Fibroblast of pulmonary artery (primary cell): Measurements from ENCODE around the gene SRRM4.
"Not testable (repeated sequence)": the region's sequence is repeated elsewhere in the genome, so short reads cannot be mapped to it uniquely, and the experiment has no call there.

ENCODE experiments used
- DNase-seq: peaks from one replicate; pipeline ENCODE4 v3.0.0-alpha.2; 2010; ENCODE audit warnings: low read depth
- H3K4me3 ChIP-seq: replicated peaks from 2 replicates; pipeline ENCODE4 v1.5.1; 2011; ENCODE audit warnings: low read depth, mild to moderate bottlenecking, control low read depth, low read length, moderate library complexity
- CTCF ChIP-seq: IDR thresholded peaks from 2 replicates; pipeline ENCODE4 v1.5.1; 2011; ENCODE audit warnings: mild to moderate bottlenecking, control low read depth, low read length, inconsistent platforms; ENCODE audit errors: missing control alignments

SRRM4 gene

DNA sequence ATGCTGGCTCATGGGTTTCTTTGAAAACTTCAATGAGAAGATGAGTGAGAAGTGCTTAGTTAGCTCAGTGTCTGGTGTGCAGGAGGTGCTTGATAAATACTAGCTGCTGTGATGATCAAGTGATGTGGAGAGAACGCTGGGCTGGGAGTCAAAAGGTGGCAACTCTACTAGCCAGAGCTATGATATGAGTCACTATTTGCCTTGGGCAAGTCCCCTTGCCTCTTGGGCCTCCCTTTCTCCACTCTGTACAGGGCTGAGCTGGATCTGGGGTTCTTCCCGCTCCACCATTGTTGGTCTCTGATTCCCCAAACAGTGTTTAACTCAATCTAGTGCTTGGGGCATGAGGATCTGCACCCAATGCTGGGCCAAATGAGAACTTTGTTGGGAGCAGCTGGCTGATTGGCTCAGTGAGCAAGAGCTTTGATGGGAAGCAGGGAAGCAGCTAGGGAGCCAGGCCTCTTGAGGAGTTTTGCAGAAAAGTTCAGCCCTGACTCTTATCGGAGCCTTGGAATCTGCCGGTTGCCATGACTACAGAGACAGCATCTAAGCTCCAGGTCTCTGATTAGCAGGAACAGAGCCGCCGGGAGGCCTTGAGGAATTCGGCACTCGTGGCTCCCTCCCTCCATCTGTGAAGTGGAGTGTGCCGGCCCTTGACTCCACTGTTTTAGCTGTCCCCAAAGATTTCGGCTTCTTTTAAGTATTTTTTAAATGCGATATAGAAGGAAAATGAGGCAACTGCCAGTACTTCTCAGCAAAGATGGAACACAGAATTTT, 115.3 kb downstream of the SRRM4 start:
- H3K4me3 ChIP-seq: no peak overlapping the region
- no peak for DNase-seq
- TF ChIP-seq CTCF: no peak

- H3K4me3 ChIP-seq: no peak overlapping the region
- TF ChIP-seq CTCF: no peak
- no peak for DNase-seq
These were observed 119.6 kb downstream of the SRRM4 start for GRCh38 chr12:119100933-119101332.

DNA sequence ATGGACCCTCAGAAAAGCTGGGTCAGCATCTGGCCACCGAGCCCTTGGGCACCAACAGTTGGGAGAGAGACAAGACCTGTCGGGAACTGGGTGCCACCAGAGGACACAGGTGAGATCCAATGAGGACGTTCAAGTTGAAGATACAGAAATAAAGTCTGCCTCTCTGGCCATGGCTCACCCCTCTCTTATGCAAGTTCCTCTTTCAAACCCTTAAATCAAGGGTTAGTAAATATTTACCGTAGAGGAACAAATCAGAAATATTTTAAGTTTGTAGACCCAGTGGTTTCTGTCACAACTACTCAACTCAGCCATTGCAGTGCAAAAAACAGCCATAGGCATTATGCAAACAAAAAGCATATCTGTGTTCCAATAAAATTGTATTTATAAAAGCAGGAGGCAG, 120.9 kb downstream of the SRRM4 start:
- no peak overlapping the region for H3K4me3 ChIP-seq
- TF ChIP-seq CTCF: no peak

GRCh38 chr12:119102714-119103113, 121.4 kb downstream of the SRRM4 start:
- no peak for DNase-seq
- no peak overlapping the region for H3K4me3 ChIP-seq
- TF ChIP-seq CTCF: no peak

More for the DNA sequence above, 120.9 kb downstream of the SRRM4 start:
- DNase-seq: no peak

- DNase-seq, H3K4me3 ChIP-seq: not testable (repeated sequence)
These were observed 123.6 kb downstream of the SRRM4 start for GRCh38 chr12:119104969-119105368.

- TF ChIP-seq CTCF: no peak
- no peak overlapping the region for H3K4me3 ChIP-seq
- no peak for DNase-seq
These were observed 132.2 kb downstream of the SRRM4 start for GRCh38 chr12:119113496-119113986.

DNA sequence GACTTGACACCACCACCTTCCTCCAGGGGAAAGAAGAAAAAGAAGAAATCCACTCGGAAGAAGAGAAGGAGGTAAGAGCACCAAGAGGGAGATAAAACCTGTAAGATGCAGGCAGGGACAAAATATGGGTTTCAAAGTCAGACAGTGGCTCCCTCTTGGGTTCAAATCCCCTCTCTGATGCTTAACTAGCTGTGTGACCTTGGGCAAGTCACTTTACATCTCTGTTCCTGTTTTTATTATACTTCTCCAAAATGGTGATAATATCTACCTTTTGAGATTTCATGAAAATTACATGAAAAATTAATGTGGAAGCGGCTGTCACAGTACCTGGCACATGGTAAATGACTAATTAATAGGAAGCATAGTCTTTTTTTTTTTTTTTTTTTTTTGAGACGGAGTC, 133.0 kb downstream of the SRRM4 start:
- TF ChIP-seq CTCF: no peak
- DNase-seq: no peak
- no peak overlapping the region for H3K4me3 ChIP-seq
